ENCODE measurements around the gene CTNNAL1.

The CTNNAL1 gene

GRCh38 chr9:108939975-108940374 is 73.3 kb downstream of the CTNNAL1 start (continued):
- TF ChIP-seq ZNF24 (tag by site-specific recombination; IDR thresholded peaks at IDR 0.05) (no peak), KLF8 (tag by site-specific recombination; IDR thresholded peaks at IDR 0.05) (no peak), ZNF501 (tag by site-specific recombination; IDR thresholded peaks at IDR 0.05) (no peak), ZNF792 (tag by site-specific recombination; IDR thresholded peaks at IDR 0.05) (no peak), KLF10 (tag by site-specific recombination; IDR thresholded peaks at IDR 0.05) (no peak)
- TF ChIP-seq, protein P1, sequence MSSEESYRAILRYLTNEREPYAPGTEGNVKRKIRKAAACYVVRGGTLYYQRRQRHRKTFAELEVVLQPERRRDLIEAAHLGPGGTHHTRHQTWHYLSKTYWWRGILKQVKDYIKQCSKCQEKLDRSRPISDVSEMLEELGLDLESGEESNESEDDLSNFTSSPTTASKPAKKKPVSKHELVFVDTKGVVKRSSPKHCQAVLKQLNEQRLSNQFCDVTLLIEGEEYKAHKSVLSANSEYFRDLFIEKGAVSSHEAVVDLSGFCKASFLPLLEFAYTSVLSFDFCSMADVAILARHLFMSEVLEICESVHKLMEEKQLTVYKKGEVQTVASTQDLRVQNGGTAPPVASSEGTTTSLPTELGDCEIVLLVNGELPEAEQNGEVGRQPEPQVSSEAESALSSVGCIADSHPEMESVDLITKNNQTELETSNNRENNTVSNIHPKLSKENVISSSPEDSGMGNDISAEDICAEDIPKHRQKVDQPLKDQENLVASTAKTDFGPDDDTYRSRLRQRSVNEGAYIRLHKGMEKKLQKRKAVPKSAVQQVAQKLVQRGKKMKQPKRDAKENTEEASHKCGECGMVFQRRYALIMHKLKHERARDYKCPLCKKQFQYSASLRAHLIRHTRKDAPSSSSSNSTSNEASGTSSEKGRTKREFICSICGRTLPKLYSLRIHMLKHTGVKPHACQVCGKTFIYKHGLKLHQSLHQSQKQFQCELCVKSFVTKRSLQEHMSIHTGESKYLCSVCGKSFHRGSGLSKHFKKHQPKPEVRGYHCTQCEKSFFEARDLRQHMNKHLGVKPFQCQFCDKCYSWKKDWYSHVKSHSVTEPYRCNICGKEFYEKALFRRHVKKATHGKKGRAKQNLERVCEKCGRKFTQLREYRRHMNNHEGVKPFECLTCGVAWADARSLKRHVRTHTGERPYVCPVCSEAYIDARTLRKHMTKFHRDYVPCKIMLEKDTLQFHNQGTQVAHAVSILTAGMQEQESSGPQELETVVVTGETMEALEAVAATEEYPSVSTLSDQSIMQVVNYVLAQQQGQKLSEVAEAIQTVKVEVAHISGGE (tag by site-specific recombination; conservative IDR thresholded peaks at IDR 0.05; ENCODE audit: low read depth) = no peak

GRCh38 chr9:108937561-108938305 is 75.6 kb downstream of the CTNNAL1 start:
- CTCF ChIA-PET = no interaction called here
- H3K9me3 ChIP-seq (ENCODE audit: control insufficient read depth, insufficient read depth, low read depth, low read length) = no peaks in the 10 kb centered on the region
- H3K36me3 ChIP-seq (ENCODE audit: control insufficient read depth in 2 of 2, insufficient read depth in 1 of 2, low read length in 2 of 2) = peaks cover 0 to 50% of the 10 kb centered on the region in 2 experiments; a peak in 1 of 3 replicates
- H3K4me1 ChIP-seq (ENCODE audit: control insufficient read depth, insufficient read depth, low read length) = no peaks in the 10 kb centered on the region
- POLR2A ChIA-PET = no interaction called here
- TF ChIP-seq OSR2 (tag by site-specific recombination; IDR thresholded peaks at IDR 0.05) (no peak), ZNF112 (tag by site-specific recombination; IDR thresholded peaks at IDR 0.05) (no peak), ZNF174 (tag by site-specific recombination; IDR thresholded peaks at IDR 0.05) (no peak), ZNF610 (tag by site-specific recombination; IDR thresholded peaks at IDR 0.05; ENCODE audit: borderline replicate concordance) (no peak), KLF16 (tag by site-specific recombination; IDR thresholded peaks at IDR 0.05) (no peak), GLI4 (tag by site-specific recombination; IDR thresholded peaks at IDR 0.05) (no peak), ZSCAN30 (tag by site-specific recombination; IDR thresholded peaks at IDR 0.05) (no peak), SETDB1 (IDR thresholded peaks at IDR 0.05; ENCODE audit: insufficient read length, low read length) (no peak), ZNF146 (tag by site-specific recombination; IDR thresholded peaks at IDR 0.05) (no peak), ZNF202 (tag by site-specific recombination; IDR thresholded peaks at IDR 0.05; ENCODE audit: borderline replicate concordance) (no peak), TRIM28 (IDR thresholded peaks at IDR 0.05; ENCODE audit: borderline replicate concordance, low read length) (no peak)
- H3K27ac ChIP-seq (ENCODE audit: extremely low read depth, low read depth, low read length) = no peak overlapping the region
- no peak overlapping the region for H3K4me3 ChIP-seq (ENCODE audit: low read depth, low read length)

- H3K27ac ChIP-seq (ENCODE audit: extremely low read depth, low read depth, low read length) = peak within 1 kb of the TSS; percentile 71
- no peaks in the 10 kb centered on the region for H3K4me1 ChIP-seq (ENCODE audit: control insufficient read depth, insufficient read depth, low read length)
- ChIA-PET POLR2A (interaction anchor here (0.5 to 1.2 kb wide), 2 partner anchors 8 to 22 kb away, joined by 3 to 4 read pairs; no protein-coding TSS in a partner anchor), CTCF (interaction anchor here (0.7 kb wide), 1 partner anchor 9 kb away, joined by 4 read pairs; no protein-coding TSS in a partner anchor)
- H3K36me3 ChIP-seq (ENCODE audit: control insufficient read depth in 2 of 2, insufficient read depth in 1 of 2, low read length in 2 of 2) = peaks cover 3 to 41% of the 10 kb centered on the region in 2 experiments; a peak in 2 of 3 replicates
- H3K4me3 ChIP-seq (ENCODE audit: low read depth, low read length) = peak within 1 kb of the TSS; percentile 76
- H3K9me3 ChIP-seq (ENCODE audit: control insufficient read depth, insufficient read depth, low read depth, low read length) = no peaks in the 10 kb centered on the region
- TF ChIP-seq SP2 (tag by site-specific recombination; IDR thresholded peaks at IDR 0.05) (peak; percentile 63), ZSCAN16 (tag by site-specific recombination; IDR thresholded peaks at IDR 0.05) (no peak), ZBTB20 (tag by site-specific recombination; IDR thresholded peaks at IDR 0.05) (peak; percentile 70), PATZ1 (tag by site-specific recombination; IDR thresholded peaks at IDR 0.05) (peak; percentile 23; the same call in 1 of the 2 replicates), GFI1B (tag by site-specific recombination; IDR thresholded peaks at IDR 0.05) (0 out of 2 replicates have a peak, but pooled peaks have one; percentile 11), ZNF292 (tag by site-specific recombination; IDR thresholded peaks at IDR 0.05; ENCODE audit: borderline replicate concordance, low read depth) (no peak)
- TF ChIP-seq, protein P2, sequence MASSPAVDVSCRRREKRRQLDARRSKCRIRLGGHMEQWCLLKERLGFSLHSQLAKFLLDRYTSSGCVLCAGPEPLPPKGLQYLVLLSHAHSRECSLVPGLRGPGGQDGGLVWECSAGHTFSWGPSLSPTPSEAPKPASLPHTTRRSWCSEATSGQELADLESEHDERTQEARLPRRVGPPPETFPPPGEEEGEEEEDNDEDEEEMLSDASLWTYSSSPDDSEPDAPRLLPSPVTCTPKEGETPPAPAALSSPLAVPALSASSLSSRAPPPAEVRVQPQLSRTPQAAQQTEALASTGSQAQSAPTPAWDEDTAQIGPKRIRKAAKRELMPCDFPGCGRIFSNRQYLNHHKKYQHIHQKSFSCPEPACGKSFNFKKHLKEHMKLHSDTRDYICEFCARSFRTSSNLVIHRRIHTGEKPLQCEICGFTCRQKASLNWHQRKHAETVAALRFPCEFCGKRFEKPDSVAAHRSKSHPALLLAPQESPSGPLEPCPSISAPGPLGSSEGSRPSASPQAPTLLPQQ (tag by site-specific recombination; IDR thresholded peaks at IDR 0.05) = no peak; the same call in 1 of the 2 replicates
- TF ChIP-seq, protein P3, sequence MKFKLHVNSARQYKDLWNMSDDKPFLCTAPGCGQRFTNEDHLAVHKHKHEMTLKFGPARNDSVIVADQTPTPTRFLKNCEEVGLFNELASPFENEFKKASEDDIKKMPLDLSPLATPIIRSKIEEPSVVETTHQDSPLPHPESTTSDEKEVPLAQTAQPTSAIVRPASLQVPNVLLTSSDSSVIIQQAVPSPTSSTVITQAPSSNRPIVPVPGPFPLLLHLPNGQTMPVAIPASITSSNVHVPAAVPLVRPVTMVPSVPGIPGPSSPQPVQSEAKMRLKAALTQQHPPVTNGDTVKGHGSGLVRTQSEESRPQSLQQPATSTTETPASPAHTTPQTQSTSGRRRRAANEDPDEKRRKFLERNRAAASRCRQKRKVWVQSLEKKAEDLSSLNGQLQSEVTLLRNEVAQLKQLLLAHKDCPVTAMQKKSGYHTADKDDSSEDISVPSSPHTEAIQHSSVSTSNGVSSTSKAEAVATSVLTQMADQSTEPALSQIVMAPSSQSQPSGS (tag by site-specific recombination; IDR thresholded peaks at IDR 0.05; ENCODE audit: low read depth) = no peak
Observed at GRCh38 chr9:108934323-108934893, 78.9 kb downstream of the CTNNAL1 start, which contains the start of gene ABITRAM. Gene ABITRAM (plus strand): TSS chr9:108934400. CDS start chr9:108934487, 87 bp downstream.
